Fibroblast of peridontal ligament (primary cell): ENCODE data around the gene ZBTB25.

ENCODE experiments used
- DNase-seq: peaks from one replicate; pipeline ENCODE4 v3.0.0-alpha.2; 2010; ENCODE audit errors: extremely low read depth

The ZBTB25 gene

GRCh38 chr14:64476438-64476837 lies 27.2 kb downstream of the ZBTB25 start:
- DNase-seq: no peak

- DNase-seq: no peak
Measured at GRCh38 chr14:64475585-64476273, 27.9 kb downstream of the ZBTB25 start.

GRCh38 chr14:64474698-64475097 lies 28.9 kb downstream of the ZBTB25 start:
- no peak for DNase-seq

GRCh38 chr14:64474041-64474440 lies 29.6 kb downstream of the ZBTB25 start:
- no peak for DNase-seq

GRCh38 chr14:64468451-64468850 lies 35.2 kb downstream of the ZBTB25 start:
- no peak for DNase-seq

- DNase-seq: no peak
Measured at GRCh38 chr14:64467566-64467965, 36.1 kb downstream of the ZBTB25 start.

GRCh38 chr14:64467101-64467500 lies 36.5 kb downstream of the ZBTB25 start:
- DNase-seq: no peak

GRCh38 chr14:64465831-64466554 lies 37.6 kb downstream of the ZBTB25 start:
- peak; percentile 62 for DNase-seq

GRCh38 chr14:64465191-64465822 lies 38.3 kb downstream of the ZBTB25 start, which contains the start of gene AKAP5:
AKAP5 (plus strand) TSS chr14:64465499; CDS start chr14:64468395, 2,896 bp downstream.
- DNase-seq: no peak

GRCh38 chr14:64464651-64465050 lies 39.0 kb downstream of the ZBTB25 start:
- DNase-seq: no peak

- no peak for DNase-seq
Measured at GRCh38 chr14:64463873-64464272, 39.8 kb downstream of the ZBTB25 start.

GRCh38 chr14:64463195-64463594 lies 40.4 kb downstream of the ZBTB25 start:
- DNase-seq: no peak

- DNase-seq: no peak
Measured at GRCh38 chr14:64461221-64461620, 42.4 kb downstream of the ZBTB25 start.

- no peak for DNase-seq
Measured at GRCh38 chr14:64459405-64460136, 44.1 kb downstream of the ZBTB25 start.

GRCh38 chr14:64454671-64455070 lies 49.0 kb downstream of the ZBTB25 start:
- DNase-seq: no peak

GRCh38 chr14:64450255-64450654 lies 53.4 kb downstream of the ZBTB25 start:
- no peak for DNase-seq

GRCh38 chr14:64447876-64448670 lies 55.6 kb downstream of the ZBTB25 start:
- DNase-seq: no peak

GRCh38 chr14:64444984-64445845 lies 58.4 kb downstream of the ZBTB25 start:
- DNase-seq: peak; percentile 59

- no peak for DNase-seq
Measured at GRCh38 chr14:64444140-64444539, 59.5 kb downstream of the ZBTB25 start.

GRCh38 chr14:64442300-64442988 lies 61.2 kb downstream of the ZBTB25 start:
- DNase-seq: no peak
